GM19099 (cell line): ENCODE data around the gene YIPF1.

Experiments
- POLR2A ChIP-seq: IDR thresholded peaks from 3 replicates; pipeline ENCODE4 v1.6.1; 2011; ENCODE audit warnings: low read depth; ENCODE audit not compliant: insufficient read length; ENCODE audit errors: extremely low read depth

Gene YIPF1

GRCh38 chr1:53869454-53870117 is 20.0 kb downstream of the YIPF1 start:
- TF ChIP-seq POLR2A: no peak

- TF ChIP-seq POLR2A: no peak
Measured at GRCh38 chr1:53868565-53868964, 21.0 kb downstream of the YIPF1 start.

GRCh38 chr1:53862507-53862906 is 27.1 kb downstream of the YIPF1 start:
- no peak for TF ChIP-seq POLR2A

- no peak for TF ChIP-seq POLR2A
Measured at GRCh38 chr1:53860967-53861411, 28.6 kb downstream of the YIPF1 start.

- TF ChIP-seq POLR2A: no peak
Measured at GRCh38 chr1:53851571-53852285, 37.9 kb downstream of the YIPF1 start.

GRCh38 chr1:53850082-53850673 is 39.4 kb downstream of the YIPF1 start:
- TF ChIP-seq POLR2A: no peak

GRCh38 chr1:53847980-53848379 is 41.6 kb downstream of the YIPF1 start:
- no peak for TF ChIP-seq POLR2A

- no peak for TF ChIP-seq POLR2A
Measured at GRCh38 chr1:53842347-53842746, 47.2 kb downstream of the YIPF1 start.

GRCh38 chr1:53838654-53838974 is 51.0 kb downstream of the YIPF1 start:
- TF ChIP-seq POLR2A: no peak

GRCh38 chr1:53837924-53838653 is 51.5 kb downstream of the YIPF1 start, which contains the start of gene NDC1:
Gene NDC1, minus strand, starts transcription at chr1:53838296. Its CDS starts 35 bp downstream, at chr1:53838261.
- TF ChIP-seq POLR2A: peak; percentile 78

GRCh38 chr1:53837646-53837923 is 52.0 kb downstream of the YIPF1 start:
- no peak for TF ChIP-seq POLR2A

GRCh38 chr1:53835491-53835890 is 54.1 kb downstream of the YIPF1 start:
- TF ChIP-seq POLR2A: no peak

- no peak for TF ChIP-seq POLR2A
Measured at GRCh38 chr1:53834776-53835175, 54.8 kb downstream of the YIPF1 start.

- no peak for TF ChIP-seq POLR2A
Measured at GRCh38 chr1:53833393-53833792, 56.2 kb downstream of the YIPF1 start.

GRCh38 chr1:53826367-53826766 is 63.2 kb downstream of the YIPF1 start:
- no peak for TF ChIP-seq POLR2A

- no peak for TF ChIP-seq POLR2A
Measured at GRCh38 chr1:53825306-53825705, 64.3 kb downstream of the YIPF1 start.
